Endodermal cell (in vitro differentiated cells): ENCODE measurements around the gene SFXN1. TPM values are rescaled to one million over a fixed set of nuclear protein-coding genes. Genes with fewer than 3 reads are reported as not detected.

Experiments
- DNase-seq: peaks from one replicate; pipeline ENCODE4 v3.0.0-alpha.2; 2017
- H3K27ac ChIP-seq: 2 replicates; pipeline ENCODE4 v1.5.1; 2013; ENCODE audit warnings: mild to moderate bottlenecking, low read depth, low read length, moderate library complexity
- H3K27me3 ChIP-seq: 2 replicates; pipeline ENCODE4 v1.6.1; 2013; ENCODE audit warnings: mild to moderate bottlenecking, low read length, moderate library complexity; ENCODE audit not compliant: insufficient read depth, control insufficient read depth, poor library complexity, severe bottlenecking
- H3K36me3 ChIP-seq: 2 replicates; pipeline ENCODE4 v1.7.0; 2013; ENCODE audit warnings: mild to moderate bottlenecking, low read length, moderate library complexity; ENCODE audit not compliant: control insufficient read depth, insufficient read depth
- H3K4me1 ChIP-seq: one replicate; pipeline ENCODE4 v1.7.0; 2013; ENCODE audit warnings: low read length; ENCODE audit not compliant: control insufficient read depth, insufficient read depth
- H3K4me3 ChIP-seq: 2 replicates; pipeline ENCODE4 v1.5.1; 2013; ENCODE audit warnings: mild to moderate bottlenecking, low read length, moderate library complexity
- H3K9ac ChIP-seq: 2 replicates; pipeline ENCODE4 v1.6.1; 2013; ENCODE audit warnings: mild to moderate bottlenecking, low read length, moderate library complexity; ENCODE audit not compliant: poor library complexity, severe bottlenecking; ENCODE audit errors: extremely low read depth
- H3K9me3 ChIP-seq: 2 replicates; pipeline ENCODE4 v1.6.1; 2013; ENCODE audit warnings: mild to moderate bottlenecking, low read length, moderate library complexity; ENCODE audit not compliant: control insufficient read depth
- H3K27ac Mint-ChIP-seq: 2 replicates; pipeline ENCODE4 v1.8.0; 2020; ENCODE audit warnings: mixed read lengths
- H3K27me3 Mint-ChIP-seq: 2 replicates; pipeline ENCODE4 v1.8.0; 2021; ENCODE audit warnings: mild to moderate bottlenecking, mixed read lengths; ENCODE audit not compliant: insufficient read depth
- H3K36me3 Mint-ChIP-seq: 2 replicates; pipeline ENCODE4 v1.8.0; 2020; ENCODE audit warnings: low read depth, mixed read lengths
- H3K4me1 Mint-ChIP-seq: 2 replicates; pipeline ENCODE4 v1.8.0; 2020; ENCODE audit warnings: mixed read lengths
- H3K4me3 Mint-ChIP-seq: 2 replicates; pipeline ENCODE4 v1.8.0; 2020; ENCODE audit warnings: mild to moderate bottlenecking, moderate library complexity, mixed read lengths
- H3K9me3 Mint-ChIP-seq: 2 replicates; pipeline ENCODE4 v1.8.0; 2020; ENCODE audit warnings: mild to moderate bottlenecking, mixed read lengths
- CTCF ChIP-seq: fragments of 200-600 bp; sonication (generic); conservative IDR thresholded peaks from 2 replicates; pipeline ENCODE4 v1.5.0; 2021; ENCODE audit warnings: antibody characterized with exemption, mild to moderate bottlenecking
- WGBS, 2 experiments: methylation state at CpG; one replicate each; pipeline versions ENCODE4 v1.1.5 to v1.1.7; 2013; ENCODE audit warnings: missing lambda C conversion rate in 2 of 2, mixed read lengths in 1 of 2; ENCODE audit not compliant: insufficient coverage in 1 of 2, insufficient read length in 1 of 2; 5-methylcytosine and 5-hydroxymethylcytosine counted together
- long read RNA-seq, 4 experiments: library from polyadenylated mRNA in 2 of 4; library from RNA in 1 of 4; library from capped mRNA in 1 of 4; stranded (forward) in 3 of 4; unstranded in 1 of 4; transcript quantifications; one replicate each; pipeline ENCODE4 v2.0.0, GENCODE V29; 2020 to 2021; ENCODE audit warnings: inconsistent platforms in 1 of 4
- polyA plus RNA-seq, 2 experiments: library from polyadenylated mRNA; stranded (reverse); fragments of 50-300 nt; gene quantifications; one replicate each; pipeline ENCODE4 v1.2.3, GENCODE V29; 2013
- total RNA-seq, 2 donors: library from RNA; stranded (reverse); fragmentation: NEBNext Ultra II Directional in 1 of 2; extraction: Animal tissue kit (Norgen Biotek cat#: 25700) in 1 of 2; gene quantifications; 2 replicates in 1 of 2; 3 replicates in 1 of 2; pipeline ENCODE4 v1.2.1, GENCODE V29; 2021

The SFXN1 gene
- total RNA-seq = 100 to 1,000 TPM; 122 to 154 TPM
- 119 TPM for polyA plus RNA-seq (2013, experiment 1 of 2)
- 106 TPM for polyA plus RNA-seq (2013, experiment 2 of 2)
- long read RNA-seq, experiment 1, full-length matches to known transcripts = 7 of 38 reads
- long read RNA-seq, experiment 1, partial matches to known transcripts = 12 of 38 reads
- long read RNA-seq, experiment 1, other reads (novel, unspliced or antisense) = 19 of 38 reads
- long read RNA-seq, experiment 2, full-length matches to known transcripts = 168 of 224 reads
- long read RNA-seq, experiment 2, partial matches to known transcripts = 4 of 224 reads
- long read RNA-seq, experiment 2, other reads (novel, unspliced or antisense) = 52 of 224 reads
- long read RNA-seq, experiment 3, full-length matches to known transcripts = 406 of 478 reads
- long read RNA-seq, experiment 3, partial matches to known transcripts = 18 of 478 reads
- long read RNA-seq, experiment 3, other reads (novel, unspliced or antisense) = 54 of 478 reads
- long read RNA-seq, experiment 4, full-length matches to known transcripts = 26 of 46 reads
- long read RNA-seq, experiment 4, partial matches to known transcripts = 10 of 46 reads
- long read RNA-seq, experiment 4, other reads (novel, unspliced or antisense) = 10 of 46 reads

- Mint-ChIP-seq H3K27ac (peak within 1 kb of the TSS; percentile 90), H3K27me3 (peaks cover 31% of the 10 kb centered on the region), H3K4me1 (peaks cover 36% of the 10 kb centered on the region), H3K4me3 (peak within 1 kb of the TSS; percentile 88), H3K9me3 (no peaks in the 10 kb centered on the region), H3K36me3 (peaks cover 28% of the 10 kb centered on the region)
- no peak for TF ChIP-seq CTCF
- peaks cover 18% of the 10 kb centered on the region for H3K9me3 ChIP-seq
- peak within 1 kb of the TSS; percentile 99 for H3K4me3 ChIP-seq
- 0 to 1% methylated on average over 31 to 94 of the region's 94 CpGs for WGBS, 2 experiments
- H3K9ac ChIP-seq = peak within 1 kb of the TSS; percentile 79
- H3K4me1 ChIP-seq = peaks cover 6% of the 10 kb centered on the region
- peak within 1 kb of the TSS; percentile 24 for H3K27ac ChIP-seq
- H3K27me3 ChIP-seq = peaks cover 14% of the 10 kb centered on the region
- DNase-seq = peak; percentile 91
- H3K36me3 ChIP-seq = peaks cover 34% of the 10 kb centered on the region
Measured at GRCh38 chr5:175478384-175479124, at the start of gene SFXN1. TSS of gene SFXN1 (plus strand) at chr5:175478560. CDS start at chr5:175492104, 13,544 bp downstream.

GRCh38 chr5:175434800-175435199 lies 43.6 kb upstream of the SFXN1 start:
- no peaks in the 10 kb centered on the region for H3K36me3 Mint-ChIP-seq
- H3K36me3 ChIP-seq = no peaks in the 10 kb centered on the region
- H3K27me3 ChIP-seq = no peaks in the 10 kb centered on the region
- peaks cover 4% of the 10 kb centered on the region for H3K9me3 Mint-ChIP-seq
- H3K27me3 Mint-ChIP-seq = peaks cover 3% of the 10 kb centered on the region
- no peak overlapping the region for H3K27ac ChIP-seq
- no peak overlapping the region for H3K9ac ChIP-seq
- 69 to 73% methylated on average over 4 to 6 of the region's 6 CpGs for WGBS, 2 experiments
- peaks cover 28% of the 10 kb centered on the region for H3K4me1 Mint-ChIP-seq
- peak; percentile 74 for DNase-seq
- H3K27ac Mint-ChIP-seq = no peak overlapping the region
- no peak overlapping the region for H3K4me3 Mint-ChIP-seq
- H3K4me1 ChIP-seq = no peaks in the 10 kb centered on the region
- H3K4me3 ChIP-seq = no peak overlapping the region
- TF ChIP-seq CTCF = no peak
- H3K9me3 ChIP-seq = no peaks in the 10 kb centered on the region

GRCh38 chr5:175436359-175436758 lies 42.0 kb upstream of the SFXN1 start:
- no peak overlapping the region for H3K4me3 Mint-ChIP-seq
- TF ChIP-seq CTCF = no peak
- H3K36me3 Mint-ChIP-seq = no peaks in the 10 kb centered on the region
- H3K4me1 Mint-ChIP-seq = peaks cover 30% of the 10 kb centered on the region
- Histone ChIP-seq H3K36me3 (no peaks in the 10 kb centered on the region), H3K27ac (no peak overlapping the region), H3K9me3 (no peaks in the 10 kb centered on the region), H3K4me1 (no peaks in the 10 kb centered on the region), H3K9ac (no peak overlapping the region), H3K4me3 (no peak overlapping the region), H3K27me3 (peaks cover 2% of the 10 kb centered on the region)
- WGBS, 2 experiments = 49 to 65% methylated on average over 8 of the region's 8 CpGs
- peak; percentile 83 for DNase-seq
- H3K9me3 Mint-ChIP-seq = no peaks in the 10 kb centered on the region
- no peak overlapping the region for H3K27ac Mint-ChIP-seq
- peaks cover 9% of the 10 kb centered on the region for H3K27me3 Mint-ChIP-seq
